GM19395 (cell line): ENCODE data around the gene VANGL2.

Experiments used
- ATAC-seq: cut with Tn5 transposase; IDR thresholded peaks from one replicate; pipeline ENCODE4 v1.9.1; 2021; ENCODE audit warnings: mild to moderate bottlenecking, moderate library complexity; ENCODE audit not compliant: unreplicated experiment

The VANGL2 gene

GRCh38 chr1:160404094-160404493 lies 3.7 kb downstream of the VANGL2 start:
- no peak for ATAC-seq

DNA sequence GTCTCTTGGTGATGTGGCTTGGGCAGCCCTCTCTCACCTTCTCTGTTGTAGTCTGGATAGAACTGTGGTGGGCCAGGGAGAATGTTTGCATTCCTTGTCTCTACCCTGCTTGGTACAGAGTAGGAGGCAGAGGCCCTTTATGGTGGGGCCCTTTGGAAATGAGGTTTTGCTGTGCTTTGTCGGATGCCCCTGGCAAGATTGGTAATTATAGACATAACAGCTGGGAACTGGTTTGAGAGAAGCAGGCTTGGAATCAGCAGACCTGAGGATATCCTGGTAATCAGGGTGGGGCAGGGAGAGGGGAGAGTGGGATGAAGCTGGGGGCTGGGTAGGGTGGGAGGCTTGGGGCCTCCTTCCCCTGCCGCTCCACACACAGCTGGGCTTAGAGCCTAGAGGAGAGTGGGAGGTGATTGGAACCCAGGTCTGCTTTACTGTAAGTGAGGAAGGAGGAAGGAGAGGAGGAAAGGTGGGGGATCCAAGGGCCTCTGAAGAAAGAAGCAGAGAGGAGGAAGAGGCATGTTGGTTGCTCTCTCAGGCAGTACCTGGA lies 5.0 kb downstream of the VANGL2 start:
- no peak for ATAC-seq

DNA sequence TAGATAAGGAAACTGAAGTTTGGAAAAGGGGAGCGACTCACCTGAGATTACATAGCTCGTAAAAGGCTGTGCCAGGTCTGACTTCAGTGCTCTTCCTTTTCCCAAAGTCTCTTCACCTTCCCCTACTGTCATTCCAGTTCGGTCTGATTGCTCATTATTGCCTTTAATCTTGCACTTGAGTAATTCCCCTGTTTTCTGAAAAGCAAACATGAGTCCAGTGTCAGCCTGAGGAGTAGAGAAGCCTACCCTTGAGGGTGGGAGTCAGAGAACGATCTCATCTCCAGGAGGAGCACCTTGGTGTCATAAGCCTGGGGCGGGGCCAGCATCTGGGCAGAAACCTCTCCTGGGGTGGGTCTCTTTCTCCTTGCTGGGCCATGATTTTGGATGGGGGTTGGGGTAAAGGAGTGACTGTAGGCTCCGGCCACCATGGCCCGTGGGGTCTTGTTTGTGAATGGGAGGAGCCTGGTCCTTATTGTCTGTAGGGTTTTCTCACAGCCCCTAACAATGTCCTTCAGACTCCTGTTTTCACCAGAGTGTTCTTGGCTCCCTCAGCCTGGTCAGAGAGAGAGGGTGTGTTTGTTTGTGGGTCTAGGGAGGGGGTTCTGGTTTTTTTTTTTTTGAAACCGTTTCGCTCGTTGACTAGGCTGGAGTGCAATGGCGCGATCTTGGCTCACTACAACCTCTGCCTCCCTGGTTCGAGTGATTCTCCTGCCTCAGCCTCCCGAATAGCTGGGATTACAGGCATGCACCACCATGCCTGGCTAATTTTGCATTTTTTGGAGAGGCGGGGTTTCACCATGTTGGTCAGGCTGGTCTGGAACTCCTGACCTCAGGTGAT lies 6.0 kb downstream of the VANGL2 start:
- ATAC-seq: no peak

- ATAC-seq: no peak
Observed at GRCh38 chr1:160407839-160408801, 7.8 kb downstream of the VANGL2 start.

- no peak for ATAC-seq
Observed at GRCh38 chr1:160408864-160409263, 8.5 kb downstream of the VANGL2 start.

DNA sequence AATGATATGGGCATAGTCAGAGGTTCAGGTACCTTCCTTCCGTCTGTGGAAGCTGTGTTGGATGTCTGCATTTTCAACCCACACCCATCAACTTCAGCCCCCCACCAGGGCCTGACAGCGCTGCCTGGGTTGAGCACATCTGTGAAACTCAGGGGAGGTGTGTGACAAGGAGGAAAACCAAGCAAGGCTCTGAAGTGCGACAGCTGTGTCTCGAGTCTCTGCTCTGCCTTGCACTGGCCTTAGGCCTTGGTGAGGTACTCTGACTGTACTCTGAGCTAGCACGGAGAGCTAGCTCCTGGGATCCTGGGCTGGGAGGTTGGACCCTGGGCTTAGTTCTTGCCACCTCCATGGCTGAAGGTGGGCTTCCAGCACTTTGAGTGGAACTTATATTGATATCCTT lies 9.1 kb downstream of the VANGL2 start:
- no peak for ATAC-seq

DNA sequence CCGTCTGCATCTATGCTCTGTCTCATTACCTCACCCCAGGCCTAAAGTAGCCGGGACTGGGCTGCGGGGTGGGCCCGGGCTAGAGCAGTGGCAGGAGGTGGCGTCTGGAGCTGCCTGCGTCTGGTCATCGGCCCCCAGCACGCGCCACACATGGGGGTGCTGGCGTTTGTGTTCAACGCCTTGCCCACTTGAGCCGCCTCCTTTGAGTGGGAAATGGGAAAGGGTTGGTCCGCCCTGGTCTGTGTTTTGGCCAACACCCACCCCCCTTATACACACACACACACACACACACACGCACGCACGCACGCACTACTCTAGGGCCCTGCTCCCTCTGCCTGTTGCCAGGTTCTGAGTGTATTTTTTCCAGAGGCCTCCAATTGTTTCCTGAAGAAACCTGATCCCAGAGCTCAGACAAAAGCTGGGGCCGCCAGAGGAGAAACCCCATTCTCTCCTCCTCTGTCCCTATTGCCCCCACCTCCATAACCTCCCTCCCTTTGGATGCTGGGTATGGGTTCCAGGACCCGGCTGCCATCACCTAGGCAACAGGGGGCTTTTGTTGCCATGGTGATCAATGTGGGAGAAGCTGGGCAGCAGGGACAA lies 10.1 kb downstream of the VANGL2 start:
- no peak for ATAC-seq

- no peak for ATAC-seq
Observed at GRCh38 chr1:160411271-160412027, 11.1 kb downstream of the VANGL2 start.

DNA sequence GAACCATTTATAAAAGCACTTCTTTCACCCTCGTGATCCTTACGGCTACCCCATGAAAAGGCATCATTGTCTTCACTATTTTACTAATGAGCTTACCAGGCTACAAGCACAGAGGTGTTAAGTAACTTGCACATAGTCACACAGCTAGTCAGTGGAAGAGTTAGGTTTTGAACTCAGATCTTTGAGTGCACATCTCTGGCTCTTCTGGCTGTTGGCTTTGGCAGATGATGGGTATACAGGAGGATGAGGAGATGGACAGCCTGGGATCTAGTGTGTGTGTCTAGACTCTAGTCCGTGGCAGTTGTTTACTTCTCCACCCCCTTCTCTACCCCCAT lies 11.6 kb downstream of the VANGL2 start:
- ATAC-seq: no peak

GRCh38 chr1:160413716-160414115 lies 13.4 kb downstream of the VANGL2 start:
- no peak for ATAC-seq

DNA sequence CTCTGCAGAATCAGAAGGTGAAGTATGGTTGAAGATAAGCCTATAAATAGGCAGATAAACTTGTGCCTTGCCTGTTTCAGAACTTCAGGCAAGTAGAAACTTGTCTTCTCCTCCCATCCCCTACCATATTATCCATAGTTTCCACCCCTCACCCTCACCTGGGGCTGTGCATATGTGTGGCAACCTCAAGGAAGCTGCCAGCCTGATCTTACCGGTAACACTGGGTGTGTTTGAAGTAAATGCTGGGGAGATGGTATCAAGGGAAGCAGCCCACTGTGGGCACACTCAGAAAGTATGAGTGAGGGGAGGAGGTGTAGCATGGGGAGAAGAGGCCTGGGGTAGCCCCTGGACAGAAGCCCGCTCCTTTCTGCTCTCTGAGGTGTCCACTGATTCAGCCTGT lies 14.5 kb downstream of the VANGL2 start:
- ATAC-seq: no peak

DNA sequence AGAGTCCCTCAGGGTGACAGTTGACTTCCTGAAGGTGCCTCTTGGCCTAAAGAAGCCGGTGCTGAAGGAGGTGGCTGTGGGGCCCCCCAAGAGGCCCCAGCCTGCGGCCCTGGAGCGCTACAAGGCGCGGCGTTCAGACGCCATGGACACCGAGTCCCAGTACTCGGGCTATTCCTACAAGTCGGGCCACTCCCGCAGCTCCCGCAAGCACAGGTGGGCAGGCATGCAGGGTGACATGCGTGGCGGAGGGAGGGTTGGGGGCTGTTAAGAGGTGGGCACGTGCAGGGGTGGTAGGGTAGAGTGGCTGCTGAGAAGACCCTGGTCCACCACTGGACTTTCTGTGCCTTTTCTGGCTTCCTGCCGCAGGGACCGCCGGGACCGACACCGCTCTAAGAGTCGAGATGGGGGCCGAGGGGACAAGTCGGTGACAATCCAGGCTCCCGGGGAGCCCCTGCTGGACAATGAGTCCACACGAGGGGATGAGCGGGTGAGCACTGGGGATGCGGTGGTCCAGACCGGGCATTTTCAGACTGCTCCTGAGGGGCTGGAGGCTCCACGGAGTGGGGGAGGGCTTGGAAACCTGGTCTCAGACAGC lies 15.4 kb downstream of the VANGL2 start:
- ATAC-seq: no peak

DNA sequence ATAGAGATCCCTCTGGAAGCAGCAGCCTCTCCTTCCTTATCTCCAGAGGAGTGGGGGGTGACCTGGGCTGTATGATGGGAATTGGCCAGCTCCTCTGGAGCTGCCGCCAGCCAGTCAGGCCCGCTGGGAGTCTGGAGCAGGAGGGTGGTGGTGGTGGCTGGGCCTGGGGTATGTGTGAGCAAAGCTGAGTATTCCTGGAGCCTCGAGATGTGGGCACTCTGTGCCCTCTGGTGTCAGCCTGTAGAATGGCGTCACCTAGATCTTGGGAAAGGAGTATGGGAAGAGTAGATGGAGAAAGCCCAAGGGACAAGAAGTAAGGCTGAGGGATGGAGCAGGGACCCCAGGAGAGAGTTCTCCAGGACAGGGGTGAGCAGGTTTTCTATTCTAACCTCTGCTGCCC lies 16.0 kb downstream of the VANGL2 start:
- ATAC-seq: no peak

DNA sequence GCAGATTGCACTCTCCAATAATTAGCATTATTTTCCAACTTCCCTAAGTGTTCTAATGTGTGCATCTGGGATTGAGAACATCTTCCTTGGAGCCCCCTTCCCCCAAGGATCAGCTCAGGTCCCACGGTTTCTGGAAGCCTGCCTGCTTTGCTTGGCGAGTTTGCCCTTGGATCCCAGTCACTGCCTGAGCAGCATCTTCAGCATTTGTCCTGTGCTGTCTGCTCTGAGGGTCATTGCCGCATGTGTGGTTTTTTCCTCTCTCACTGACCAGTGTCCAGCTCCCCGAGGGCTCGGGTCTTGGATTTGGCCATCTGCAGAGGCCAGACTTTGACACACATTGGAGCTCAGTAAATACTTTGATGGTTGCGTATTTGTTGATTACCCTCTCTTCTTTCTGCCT lies 18.1 kb downstream of the VANGL2 start:
- ATAC-seq: no peak

GRCh38 chr1:160419150-160419837 lies 18.9 kb downstream of the VANGL2 start:
- ATAC-seq: no peak

GRCh38 chr1:160419838-160420169 lies 19.4 kb downstream of the VANGL2 start:
- no peak for ATAC-seq

DNA sequence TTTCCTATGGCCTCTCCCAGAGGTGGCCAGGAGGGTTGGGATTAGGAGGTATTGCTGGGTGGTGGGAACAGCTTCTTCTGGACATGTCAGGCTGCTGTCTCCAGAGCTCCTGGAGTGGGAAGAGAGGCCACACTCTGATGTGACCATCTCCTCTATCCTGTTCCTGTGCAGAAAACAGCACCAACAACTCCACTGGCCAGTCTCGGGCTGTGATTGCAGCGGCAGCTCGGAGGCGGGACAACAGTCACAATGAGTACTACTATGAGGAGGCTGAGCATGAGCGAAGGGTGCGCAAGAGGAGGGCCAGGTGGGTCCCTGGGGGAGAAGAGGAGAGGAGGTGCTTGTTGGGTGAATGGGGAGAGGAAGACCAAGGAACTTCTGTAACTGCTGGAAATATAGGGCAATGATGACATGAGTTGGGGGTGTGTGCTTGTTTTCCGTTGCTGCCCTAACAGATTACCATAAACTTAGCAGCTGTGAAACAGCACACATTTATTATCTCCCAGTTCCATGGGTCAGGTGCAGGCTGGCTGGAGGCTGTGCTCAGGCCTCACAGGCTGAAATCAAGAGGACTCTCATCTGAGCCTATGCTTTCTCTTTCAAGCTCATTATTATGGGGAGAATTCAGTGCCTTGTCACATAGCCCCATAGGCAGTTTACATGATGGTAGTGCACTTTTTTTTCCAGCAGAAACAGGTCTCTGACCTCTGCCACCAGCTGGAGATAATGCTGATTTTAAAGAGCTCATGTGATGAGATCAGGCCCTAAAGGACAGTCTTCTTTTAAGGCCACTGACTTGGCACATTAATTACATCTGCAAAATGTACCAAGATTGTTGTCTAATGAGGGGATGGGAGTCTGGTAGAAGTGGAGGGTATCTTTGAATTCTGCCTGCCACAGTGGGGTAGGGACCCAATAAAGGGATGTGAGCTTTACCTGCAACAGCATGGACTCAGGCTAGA lies 20.8 kb downstream of the VANGL2 start:
- ATAC-seq: no peak

- ATAC-seq: no peak
Observed at GRCh38 chr1:160421881-160422280, 21.5 kb downstream of the VANGL2 start.

DNA sequence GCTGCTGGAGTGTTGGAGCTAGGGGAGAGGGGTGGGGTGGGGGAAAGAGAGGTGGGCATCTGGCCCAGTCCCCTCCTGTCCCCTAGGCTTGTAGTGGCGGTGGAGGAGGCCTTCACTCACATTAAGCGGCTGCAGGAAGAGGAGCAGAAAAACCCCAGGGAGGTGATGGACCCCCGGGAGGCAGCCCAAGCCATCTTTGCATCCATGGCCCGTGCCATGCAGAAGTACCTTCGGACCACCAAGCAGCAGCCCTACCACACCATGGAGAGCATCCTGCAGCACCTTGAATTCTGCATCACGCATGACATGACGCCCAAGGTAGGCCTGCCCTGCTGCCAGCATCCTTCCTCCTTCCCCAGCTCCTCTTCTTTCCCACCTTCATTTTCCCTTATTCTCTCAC lies 23.6 kb downstream of the VANGL2 start:
- ATAC-seq: no peak
